GM12878 (cell line): ENCODE data around the gene ANKRD34A. TPM values are rescaled to one million over a fixed set of nuclear protein-coding genes. Genes with fewer than 3 reads are reported as not detected.

Experiments used
- ASH2L ChIP-seq: fragments of 300-600, 200-600 bp; sonication (generic); IDR thresholded peaks from 2 replicates; pipeline ENCODE4 v1.6.1; 2017; ENCODE audit warnings: low read depth, mild to moderate bottlenecking, borderline replicate concordance
- BHLHE40 ChIP-seq, 2 experiments: fragments of 450-650 bp in 1 of 2; IDR thresholded peaks; 2 replicates each; pipeline ENCODE4 v1.6.1; 2011 to 2017; ENCODE audit warnings: low read depth in 2 of 2, borderline replicate concordance in 1 of 2, improper control_type of control experiment in 1 of 2, low read length in 1 of 2, mild to moderate bottlenecking in 1 of 2
- CBFB ChIP-seq: IDR thresholded peaks from 2 replicates; pipeline ENCODE4 v1.6.1; 2016; ENCODE audit warnings: antibody characterized with exemption, low read depth
- ESRRA ChIP-seq: IDR thresholded peaks from 2 replicates; pipeline ENCODE4 v1.6.1; 2012; ENCODE audit warnings: mild to moderate bottlenecking, low read length, improper control_type of control experiment
- ETV6 ChIP-seq, 2 experiments: fragments of 450-650 bp in 1 of 2; IDR thresholded peaks in 1 of 2; conservative IDR thresholded peaks in 1 of 2; 2 replicates each; pipeline ENCODE4 v1.6.1; 2014; ENCODE audit warnings: antibody characterized with exemption in 1 of 2, borderline replicate concordance in 1 of 2, low read depth in 1 of 2, mild to moderate bottlenecking in 1 of 2, moderate library complexity in 1 of 2
- FOXK2 ChIP-seq: fragments of 450-650 bp; IDR thresholded peaks from 2 replicates; pipeline ENCODE4 v1.6.1; 2017; ENCODE audit warnings: mild to moderate bottlenecking, moderate library complexity
- HDAC6 ChIP-seq: fragments of 200-600 bp; sonication (generic); IDR thresholded peaks from one replicate; pipeline ENCODE4 v1.8.0; 2017; ENCODE audit warnings: antibody characterized with exemption; ENCODE audit not compliant: unreplicated experiment
- JUND ChIP-seq: IDR thresholded peaks from 2 replicates; pipeline ENCODE4 v1.6.1; 2012; ENCODE audit warnings: low read depth, mild to moderate bottlenecking, low read length, improper control_type of control experiment, moderate library complexity
- MTA3 ChIP-seq: IDR thresholded peaks from 2 replicates; pipeline ENCODE4 v1.6.1; 2012; ENCODE audit warnings: low read length, inconsistent platforms, borderline replicate concordance
- PML ChIP-seq: IDR thresholded peaks from 2 replicates; pipeline ENCODE4 v1.6.1; 2012; ENCODE audit warnings: low read length, inconsistent platforms
- PRDM15 ChIP-seq: fragments of 450-650 bp; formaldehyde crosslinking; IDR thresholded peaks from 2 replicates; pipeline ENCODE4 v1.4.0; 2020; ENCODE audit warnings: mild to moderate bottlenecking, moderate library complexity
- RAD51 ChIP-seq: fragments of 450-650 bp; IDR thresholded peaks from 2 replicates; pipeline ENCODE4 v1.6.1; 2016; ENCODE audit warnings: moderate library complexity, mild to moderate bottlenecking, inconsistent platforms
- RELA ChIP-seq: fragments of 450-650 bp; IDR thresholded peaks from 2 replicates; pipeline ENCODE4 v1.8.0; 2014; ENCODE audit warnings: borderline replicate concordance; ENCODE audit not compliant: partially characterized antibody
- RFX5 ChIP-seq: IDR thresholded peaks from 2 replicates; pipeline ENCODE4 v1.6.1; 2011; ENCODE audit warnings: low read depth, low read length, improper control_type of control experiment
- SIX5 ChIP-seq: IDR thresholded peaks from 2 replicates; pipeline ENCODE4 v1.6.1; 2011; ENCODE audit warnings: mild to moderate bottlenecking, low read depth, low read length, moderate library complexity; ENCODE audit not compliant: severe bottlenecking
- SMAD1 ChIP-seq: fragments of 450-650 bp; IDR thresholded peaks from 2 replicates; pipeline ENCODE4 v1.6.1; 2018; ENCODE audit warnings: mild to moderate bottlenecking, low read depth; ENCODE audit not compliant: partially characterized antibody
- SMARCA5 ChIP-seq: fragments of 450-650 bp; IDR thresholded peaks from 2 replicates; pipeline ENCODE4 v1.6.1; 2017; ENCODE audit warnings: mild to moderate bottlenecking
- SREBF1 ChIP-seq: IDR thresholded peaks from 2 replicates; pipeline ENCODE4 v1.6.1; 2012; ENCODE audit warnings: mild to moderate bottlenecking, low read length
- ZZZ3 ChIP-seq: IDR thresholded peaks from 2 replicates; pipeline ENCODE4 v1.6.1; 2011; ENCODE audit warnings: low read depth; ENCODE audit not compliant: control insufficient read depth, insufficient read length
- polyA plus RNA-seq, 11 experiments: library from polyadenylated mRNA; depleted of rRNA in 4 of 11; unstranded in 6 of 11; stranded (reverse) in 5 of 11; fragments of >200 nt; fragmentation: Nextera tagmentation in 4 of 11; fragmentation: Illumina TruSeq in 1 of 11; extraction: Ambion mirVana in 4 of 11; extraction: Trizol in 1 of 11; gene quantifications; 1 replicate in 1 of 11; 2 replicates in 10 of 11; pipeline versions ENCODE4 v1.2.1 to v1.2.3, GENCODE V29; 2011 to 2016; ENCODE audit warnings: inconsistent platforms in 2 of 11, missing spikeins in 2 of 11, low read depth in 1 of 11
- total RNA-seq, 4 experiments: library from RNA; depleted of rRNA in 3 of 4; stranded (reverse); fragments of >200 nt in 3 of 4; fragmentation: Illumina TruSeq in 1 of 4; extraction: Trizol in 1 of 4; gene quantifications; 2 replicates each; pipeline versions ENCODE4 v1.2.1 to v1.2.3, GENCODE V29; 2013 to 2021
- TF ChIP-seq, protein P1 (sequence below): fragments of 450-650 bp; IDR thresholded peaks from 2 replicates; pipeline ENCODE4 v1.6.1; 2016; ENCODE audit warnings: mild to moderate bottlenecking
- TF ChIP-seq, protein P2 (sequence below): fragments of 150-350 bp; IDR thresholded peaks from 2 replicates; pipeline ENCODE4 v1.6.1; 2016; ENCODE audit warnings: low read depth, low read length

The ANKRD34A gene
- total and polyA plus RNA-seq, 10 of the 15 experiments (the other 5 are each of a cell fraction or from before 2014, with no cell fraction given), result 0.40 to 3.5 (median 1.6) TPM

GRCh38 chr1:145978854-145979745, 14.7 kb upstream of the ANKRD34A start (continued):
- TF ChIP-seq CBFB (peak; percentile 62), HDAC6 (no peak), RFX5 (peak; percentile 84), SREBF1 (no peak), ZZZ3 (no peak), SMAD1 (peak; percentile 19), ETV6 (conservative IDR thresholded peaks at IDR 0.05 in 1 of 2, IDR thresholded peaks at IDR 0.05 in 1 of 2; ENCODE audit: borderline replicate concordance in 1 of 2, low read depth in 1 of 2) (peak in 1 of 2 experiments; percentile 75; a peak in 2 of 4 replicates), BHLHE40 (IDR thresholded peaks at IDR 0.05; ENCODE audit: borderline replicate concordance in 1 of 2, low read depth in 2 of 2, low read length in 1 of 2) (peak; percentile 97 to 98), RAD51 (0 out of 2 replicates have a peak, but pooled peaks have one; percentile 36), SMARCA5 (peak; percentile 89), MTA3 (peak; percentile 74; the same call in 1 of the 2 replicates), ESRRA (0 out of 2 replicates have a peak, but pooled peaks have one; percentile 16), JUND (peak; percentile 78; the same call in 1 of the 2 replicates), FOXK2 (no peak), PML (peak; percentile 35; the same call in 1 of the 2 replicates), RELA (no peak), ASH2L (0 out of 2 replicates have a peak, but pooled peaks have one; percentile 6), SIX5 (peak; percentile 4), PRDM15 (CRISPR knock-in tag) (no peak)
- TF ChIP-seq, protein P1, sequence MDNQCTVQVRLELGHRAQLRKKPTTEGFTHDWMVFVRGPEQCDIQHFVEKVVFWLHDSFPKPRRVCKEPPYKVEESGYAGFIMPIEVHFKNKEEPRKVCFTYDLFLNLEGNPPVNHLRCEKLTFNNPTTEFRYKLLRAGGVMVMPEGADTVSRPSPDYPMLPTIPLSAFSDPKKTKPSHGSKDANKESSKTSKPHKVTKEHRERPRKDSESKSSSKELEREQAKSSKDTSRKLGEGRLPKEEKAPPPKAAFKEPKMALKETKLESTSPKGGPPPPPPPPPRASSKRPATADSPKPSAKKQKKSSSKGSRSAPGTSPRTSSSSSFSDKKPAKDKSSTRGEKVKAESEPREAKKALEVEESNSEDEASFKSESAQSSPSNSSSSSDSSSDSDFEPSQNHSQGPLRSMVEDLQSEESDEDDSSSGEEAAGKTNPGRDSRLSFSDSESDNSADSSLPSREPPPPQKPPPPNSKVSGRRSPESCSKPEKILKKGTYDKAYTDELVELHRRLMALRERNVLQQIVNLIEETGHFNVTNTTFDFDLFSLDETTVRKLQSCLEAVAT, result 0 out of 2 replicates have a peak, but pooled peaks have one; percentile 47
- TF ChIP-seq, protein P2, sequence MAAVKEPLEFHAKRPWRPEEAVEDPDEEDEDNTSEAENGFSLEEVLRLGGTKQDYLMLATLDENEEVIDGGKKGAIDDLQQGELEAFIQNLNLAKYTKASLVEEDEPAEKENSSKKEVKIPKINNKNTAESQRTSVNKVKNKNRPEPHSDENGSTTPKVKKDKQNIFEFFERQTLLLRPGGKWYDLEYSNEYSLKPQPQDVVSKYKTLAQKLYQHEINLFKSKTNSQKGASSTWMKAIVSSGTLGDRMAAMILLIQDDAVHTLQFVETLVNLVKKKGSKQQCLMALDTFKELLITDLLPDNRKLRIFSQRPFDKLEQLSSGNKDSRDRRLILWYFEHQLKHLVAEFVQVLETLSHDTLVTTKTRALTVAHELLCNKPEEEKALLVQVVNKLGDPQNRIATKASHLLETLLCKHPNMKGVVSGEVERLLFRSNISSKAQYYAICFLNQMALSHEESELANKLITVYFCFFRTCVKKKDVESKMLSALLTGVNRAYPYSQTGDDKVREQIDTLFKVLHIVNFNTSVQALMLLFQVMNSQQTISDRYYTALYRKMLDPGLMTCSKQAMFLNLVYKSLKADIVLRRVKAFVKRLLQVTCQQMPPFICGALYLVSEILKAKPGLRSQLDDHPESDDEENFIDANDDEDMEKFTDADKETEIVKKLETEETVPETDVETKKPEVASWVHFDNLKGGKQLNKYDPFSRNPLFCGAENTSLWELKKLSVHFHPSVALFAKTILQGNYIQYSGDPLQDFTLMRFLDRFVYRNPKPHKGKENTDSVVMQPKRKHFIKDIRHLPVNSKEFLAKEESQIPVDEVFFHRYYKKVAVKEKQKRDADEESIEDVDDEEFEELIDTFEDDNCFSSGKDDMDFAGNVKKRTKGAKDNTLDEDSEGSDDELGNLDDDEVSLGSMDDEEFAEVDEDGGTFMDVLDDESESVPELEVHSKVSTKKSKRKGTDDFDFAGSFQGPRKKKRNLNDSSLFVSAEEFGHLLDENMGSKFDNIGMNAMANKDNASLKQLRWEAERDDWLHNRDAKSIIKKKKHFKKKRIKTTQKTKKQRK, result no peak
